H1 (cell line): ENCODE measurements around the gene CLEC16A. TPM values are rescaled to one million over a fixed set of nuclear protein-coding genes. Genes with fewer than 3 reads are reported as not detected.

Experiments used
- BCL11A ChIP-seq, 2 experiments: IDR thresholded peaks; one replicate each; pipeline ENCODE4 v1.6.1; 2011; ENCODE audit warnings: low read depth in 2 of 2, low read length in 2 of 2, mild to moderate bottlenecking in 2 of 2
- CBX8 ChIP-seq: fragments of 300-800, 300-1000 bp; sonication (generic); IDR thresholded peaks from 2 replicates; pipeline ENCODE4 v1.7.1; 2016; ENCODE audit warnings: low read depth, low read length, borderline replicate concordance
- CTBP2 ChIP-seq: IDR thresholded peaks from 2 replicates; pipeline ENCODE4 v1.7.0; 2011; ENCODE audit warnings: borderline replicate concordance, mild to moderate bottlenecking, moderate library complexity, mixed read lengths, low read length; ENCODE audit not compliant: insufficient read depth, insufficient read length
- RBBP5 ChIP-seq: IDR thresholded peaks from 2 replicates; pipeline ENCODE4 v1.7.1; 2012; ENCODE audit warnings: low read depth, mild to moderate bottlenecking, inconsistent platforms, low read length, moderate library complexity, borderline replicate concordance
- SIN3A ChIP-seq, 2 experiments: IDR thresholded peaks in 1 of 2; conservative IDR thresholded peaks in 1 of 2; 2 replicates each; pipeline ENCODE4 v1.6.1; 2011 to 2012; ENCODE audit warnings: low read length in 2 of 2, improper control_type of control experiment in 1 of 2, low read depth in 1 of 2, mild to moderate bottlenecking in 1 of 2
- SP2 ChIP-seq: IDR thresholded peaks from 2 replicates; pipeline ENCODE4 v1.6.1; 2012; ENCODE audit warnings: mild to moderate bottlenecking, low read length, inconsistent platforms
- SP4 ChIP-seq: IDR thresholded peaks from 2 replicates; pipeline ENCODE4 v1.6.1; 2012; ENCODE audit warnings: low read length, inconsistent platforms
- polyA plus RNA-seq, 7 experiments: library from polyadenylated mRNA; depleted of rRNA in 3 of 7; stranded (reverse) in 5 of 7; unstranded in 2 of 7; fragments of >200 nt in 5 of 7; fragments of 200-250 nt in 2 of 7; gene quantifications; 1 replicate in 5 of 7; 2 replicates in 1 of 7; 4 replicates in 1 of 7; pipeline versions ENCODE4 v1.2.1 to v1.2.3, GENCODE V29; 2011 to 2013; ENCODE audit warnings: missing spikeins in 2 of 7, mixed read lengths in 2 of 7
- total RNA-seq: library from RNA; stranded (reverse); fragmentation: NEBNext Ultra II Directional; extraction: Animal tissue kit (Norgen Biotek cat#: 25700); gene quantifications from 2 replicates; pipeline ENCODE4 v1.2.1, GENCODE V29; 2021
- TF ChIP-seq, protein P1 (sequence below): IDR thresholded peaks from 2 replicates; pipeline ENCODE4 v1.6.1; 2012; ENCODE audit warnings: inconsistent platforms

Gene CLEC16A
- total and polyA plus RNA-seq, 2 of the 8 experiments (the other 6 are each of a cell fraction or from before 2014, with no cell fraction given), result 7.6 to 19.3 TPM

DNA sequence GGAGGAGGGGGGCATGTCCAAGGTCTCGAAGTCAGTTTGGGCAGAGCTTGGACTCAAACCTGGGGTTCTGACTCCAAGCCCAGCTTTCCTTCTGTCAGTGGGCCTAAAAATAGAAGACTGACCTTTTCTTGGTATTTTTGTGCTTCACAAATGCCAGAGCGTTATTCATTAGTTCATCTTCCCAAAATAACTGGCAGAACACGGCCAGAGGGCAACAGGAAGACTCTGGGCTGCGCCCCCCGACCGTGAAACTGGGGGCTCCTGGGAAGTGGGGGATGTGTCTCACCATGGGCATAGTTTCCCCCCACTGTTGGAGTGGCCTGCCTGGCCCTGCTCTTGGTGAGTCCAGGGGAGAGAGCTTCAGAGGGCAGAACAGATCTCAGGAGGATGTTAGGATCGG is 217.6 kb downstream of the CLEC16A start (continued):
- TF ChIP-seq RBBP5, result no peak
- no peak for TF ChIP-seq SP2
- TF ChIP-seq, protein P1, sequence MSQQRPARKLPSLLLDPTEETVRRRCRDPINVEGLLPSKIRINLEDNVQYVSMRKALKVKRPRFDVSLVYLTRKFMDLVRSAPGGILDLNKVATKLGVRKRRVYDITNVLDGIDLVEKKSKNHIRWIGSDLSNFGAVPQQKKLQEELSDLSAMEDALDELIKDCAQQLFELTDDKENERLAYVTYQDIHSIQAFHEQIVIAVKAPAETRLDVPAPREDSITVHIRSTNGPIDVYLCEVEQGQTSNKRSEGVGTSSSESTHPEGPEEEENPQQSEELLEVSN, result no peak
- no peak for TF ChIP-seq CBX8
- TF ChIP-seq SIN3A (conservative IDR thresholded peaks at IDR 0.05 in 1 of 2, IDR thresholded peaks at IDR 0.05 in 1 of 2; ENCODE audit: low read depth in 1 of 2, low read length in 2 of 2), result no peak
- TF ChIP-seq SP4, result no peak
- TF ChIP-seq CTBP2, result no peak
- no peak for TF ChIP-seq BCL11A (IDR thresholded peaks at IDR 0.05; ENCODE audit: low read depth in 2 of 2, low read length in 2 of 2)
- TF ChIP-seq, all 59 proteins: peak for 0
